Stomach (tissue), 9 donors: Measurements from ENCODE around the gene FRMD4B. TPM values are rescaled to one million over a fixed set of nuclear protein-coding genes. Genes with fewer than 3 reads are reported as not detected.

Experiments used
- DNase-seq, 2 donors: peaks; one replicate each; pipeline versions ENCODE4 v3.0.0 to v3.0.0-alpha.2; 2013 to 2019
- H3K27ac ChIP-seq, 5 donors: fragments of 200-600 bp in 4 of 5; sonication (generic) in 4 of 5; one replicate each; pipeline ENCODE4 v1.5.1; 2013 to 2019; ENCODE audit warnings: mild to moderate bottlenecking in 1 of 5, moderate library complexity in 1 of 5
- H3K27me3 ChIP-seq, 3 donors: fragments of 200-600 bp; sonication (generic); one replicate each; pipeline ENCODE4 v1.5.1; 2017 to 2019; ENCODE audit warnings: mixed run types in 1 of 3
- H3K36me3 ChIP-seq, 4 donors: fragments of 200-600 bp; sonication (generic); 1 replicate in 3 of 4; 2 replicates in 1 of 4; pipeline ENCODE4 v1.5.1; 2016 to 2019
- H3K4me1 ChIP-seq, 4 donors: fragments of 200-600 bp; sonication (generic); one replicate each; pipeline ENCODE4 v1.5.1; 2016 to 2019
- H3K4me3 ChIP-seq, 4 donors: fragments of 200-600 bp; sonication (generic) in 3 of 4; one replicate each; pipeline ENCODE4 v1.5.1; 2016 to 2019; ENCODE audit warnings: mild to moderate bottlenecking in 1 of 4
- H3K9me3 ChIP-seq, 4 donors: fragments of 200-600 bp; sonication (generic); one replicate each; pipeline ENCODE4 v1.5.1; 2016 to 2019
- CTCF ChIP-seq, 7 experiments: fragments of 450-650 bp in 4 of 7; fragments of 200-600 bp in 3 of 7; sonication (generic) in 3 of 7; IDR thresholded peaks; one replicate each; pipeline ENCODE4 v1.5.1; 2016 to 2019; ENCODE audit warnings: antibody characterized with exemption in 7 of 7, control low read depth in 2 of 7, mild to moderate bottlenecking in 1 of 7
- EP300 ChIP-seq: sonication (generic); formaldehyde crosslinking; IDR thresholded peaks from one replicate; pipeline ENCODE4 v1.6.1; 2017; ENCODE audit warnings: antibody characterized with exemption
- POLR2A ChIP-seq, 4 donors: fragments of 450-650 bp; IDR thresholded peaks; one replicate each; pipeline ENCODE4 v1.6.1; 2016; ENCODE audit warnings: antibody characterized with exemption in 4 of 4, control low read depth in 2 of 4, mild to moderate bottlenecking in 1 of 4, moderate library complexity in 1 of 4
- POLR2AphosphoS5 ChIP-seq, 3 donors: sonication (generic); formaldehyde crosslinking; IDR thresholded peaks; one replicate each; pipeline ENCODE4 v1.6.1; 2016; ENCODE audit warnings: antibody characterized with exemption in 3 of 3
- WGBS, 5 donors: extraction: QIAGEN DNeasy Blood & Tissue Kit in 3 of 5; methylation state at CpG; one replicate each; pipeline versions ENCODE4 v1.1.5 to v1.1.7; 2013 to 2018; 5-methylcytosine and 5-hydroxymethylcytosine counted together
- intact Hi-C: fragments of 100-400 bp; cut with DNase I; formaldehyde crosslinking; loops from one replicate; pipeline ENCODE4 v1.15.1; 2023; ENCODE audit warnings: low total_unique reads
- polyA plus RNA-seq, 3 donors: library from polyadenylated mRNA; stranded (reverse); fragments of 200-250 nt; gene quantifications; one replicate each; pipeline ENCODE4 v1.2.3, GENCODE V29; 2013
- total RNA-seq, 5 donors: library from RNA; depleted of rRNA; stranded (reverse); fragments of >200 nt; gene quantifications; one replicate each; pipeline versions ENCODE4 v1.1.0 to v1.2.3, GENCODE V29; 2014 to 2016
- donor health status: healthy with polysubstance abuse.
- donor health status: Bipolar disorder and iron deficiency.
- donor health status: healthy.

FRMD4B gene
- total and polyA plus RNA-seq, 8 donors, result 5.2 to 35.6 (median 21.0) TPM

GRCh38 chr3:69218079-69218478 is 167.8 kb downstream of the FRMD4B start:
- 96 to 98% (median 97%) methylated on average over 6 of the region's 6 CpGs for WGBS, 5 donors
- H3K4me3 ChIP-seq, result no peak overlapping the region
- H3K27ac ChIP-seq, result no peak overlapping the region
- H3K4me1 ChIP-seq, result peaks cover 0 to 8% (median under 1%) of the 10 kb centered on the region in 4 donors
- TF ChIP-seq EP300 (no peak), POLR2AphosphoS5 (IDR thresholded peaks at IDR 0.05) (no peak), POLR2A (IDR thresholded peaks at IDR 0.05) (no peak), CTCF (IDR thresholded peaks at IDR 0.05) (no peak)
- H3K27me3 ChIP-seq, result no peaks in the 10 kb centered on the region
- H3K36me3 ChIP-seq, result peaks cover 0 to 70% (median 40%) of the 10 kb centered on the region in 4 donors
- DNase-seq, result no peak
- intact Hi-C loops, result no loop called here
- no peaks in the 10 kb centered on the region for H3K9me3 ChIP-seq

GRCh38 chr3:69216981-69217380 is 168.9 kb downstream of the FRMD4B start:
- no peak overlapping the region for H3K4me3 ChIP-seq
- WGBS, 5 donors, result 42 to 55% (median 46%) methylated on average over 5 of the region's 5 CpGs
- no peak overlapping the region for H3K27ac ChIP-seq
- H3K27me3 ChIP-seq, result no peaks in the 10 kb centered on the region
- H3K9me3 ChIP-seq, result no peaks in the 10 kb centered on the region
- no peak for TF ChIP-seq CTCF (IDR thresholded peaks at IDR 0.05)
- TF ChIP-seq POLR2A (IDR thresholded peaks at IDR 0.05), result no peak
- TF ChIP-seq POLR2AphosphoS5 (IDR thresholded peaks at IDR 0.05), result no peak
- no peak for TF ChIP-seq EP300
- intact Hi-C loops, result no loop called here
- peaks cover 0 to 17% (median 4%) of the 10 kb centered on the region in 4 donors for H3K4me1 ChIP-seq
- no peak for DNase-seq
- H3K36me3 ChIP-seq, result peaks cover 0 to 61% (median 37%) of the 10 kb centered on the region in 4 donors

GRCh38 chr3:69214241-69214640 is 171.6 kb downstream of the FRMD4B start:
- Histone ChIP-seq H3K27ac (peak overlapping the region in 1 of 5 donors; percentile 70), H3K4me1 (peaks cover 0 to 27% (median 4%) of the 10 kb centered on the region in 4 donors), H3K4me3 (no peak overlapping the region), H3K36me3 (peaks cover 0 to 35% (median 26%) of the 10 kb centered on the region in 4 donors), H3K9me3 (no peaks in the 10 kb centered on the region), H3K27me3 (no peaks in the 10 kb centered on the region)
- intact Hi-C loops, result no loop called here
- TF ChIP-seq POLR2AphosphoS5 (IDR thresholded peaks at IDR 0.05) (no peak), POLR2A (IDR thresholded peaks at IDR 0.05) (no peak), EP300 (no peak), CTCF (IDR thresholded peaks at IDR 0.05) (no peak)
- no peak for DNase-seq
- WGBS, 5 donors, result 54 to 63% (median 57%) methylated on average over 3 of the region's 3 CpGs

- no peak for TF ChIP-seq POLR2A (IDR thresholded peaks at IDR 0.05)
- peak in 2 of 3 donors; percentile 38 to 70 for TF ChIP-seq POLR2AphosphoS5 (IDR thresholded peaks at IDR 0.05)
- H3K9me3 ChIP-seq, result no peaks in the 10 kb centered on the region
- 43 to 50% (median 47%) methylated on average over 3 of the region's 3 CpGs for WGBS, 5 donors
- no peaks in the 10 kb centered on the region for H3K27me3 ChIP-seq
- H3K4me1 ChIP-seq, result peaks cover 0 to 27% (median 4%) of the 10 kb centered on the region in 4 donors
- DNase-seq, result peak in 1 of 2 donors; percentile 75
- H3K4me3 ChIP-seq, result no peak overlapping the region
- intact Hi-C loops, result no loop called here
- H3K27ac ChIP-seq, result peak overlapping the region in 2 of 5 donors; percentile 69 to 70
- peaks cover 0 to 32% (median 26%) of the 10 kb centered on the region in 4 donors for H3K36me3 ChIP-seq
These were observed 173.3 kb downstream of the FRMD4B start for GRCh38 chr3:69212411-69213160.
